ENCODE data around the gene CHRDL2.
"Not testable (repeated sequence)": the region's sequence is repeated elsewhere in the genome, so short reads cannot be mapped to it uniquely, and the experiment has no call there.

The CHRDL2 gene

DNA sequence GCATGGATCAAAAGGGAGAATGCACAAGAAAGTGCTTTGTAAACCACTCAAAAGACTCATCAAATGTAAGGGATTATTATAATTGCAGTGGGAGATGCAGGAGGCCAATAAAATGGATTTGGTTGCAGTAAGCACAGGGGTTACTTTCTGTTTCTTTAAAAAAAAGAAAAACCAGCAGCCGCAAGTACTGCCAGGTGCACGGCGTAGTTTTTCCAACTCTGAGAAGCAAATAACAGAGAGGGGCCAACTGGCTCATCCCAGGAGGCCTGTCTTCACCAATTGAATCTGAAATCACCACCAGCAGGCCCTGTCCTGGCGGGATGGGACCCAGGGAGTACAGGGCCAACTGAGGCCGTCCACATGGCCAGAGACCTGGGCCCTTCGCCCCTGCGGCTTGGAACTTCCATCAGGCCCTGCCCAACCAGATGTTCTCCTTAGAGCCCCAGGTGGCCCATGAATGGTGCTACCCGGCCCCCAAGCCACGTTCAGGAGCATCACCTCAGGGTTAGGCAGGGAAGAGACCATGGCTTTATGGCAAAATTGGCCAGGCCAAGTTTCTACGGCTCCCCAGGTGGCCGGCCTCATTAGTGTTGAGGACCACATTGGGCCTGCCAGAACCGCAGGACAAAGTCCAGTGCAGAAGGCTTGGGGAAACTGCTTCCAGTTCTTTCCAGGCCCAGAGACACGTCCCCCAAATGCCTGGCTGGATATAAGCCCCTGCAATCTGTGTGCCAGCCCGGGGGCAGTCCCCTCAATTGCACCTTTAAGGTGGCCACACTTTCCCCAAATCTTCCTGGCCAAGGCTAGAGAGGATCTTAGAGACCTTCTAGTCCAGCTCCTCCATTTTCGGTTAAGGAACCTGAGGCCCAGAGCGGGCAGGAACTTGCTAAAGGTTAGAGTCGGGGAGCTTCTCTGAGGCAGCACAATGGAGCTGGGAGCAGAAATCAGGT is 61.7 kb downstream of the CHRDL2 start:
- DNase-seq (ENCODE audit: low spot score) = no peak

DNA sequence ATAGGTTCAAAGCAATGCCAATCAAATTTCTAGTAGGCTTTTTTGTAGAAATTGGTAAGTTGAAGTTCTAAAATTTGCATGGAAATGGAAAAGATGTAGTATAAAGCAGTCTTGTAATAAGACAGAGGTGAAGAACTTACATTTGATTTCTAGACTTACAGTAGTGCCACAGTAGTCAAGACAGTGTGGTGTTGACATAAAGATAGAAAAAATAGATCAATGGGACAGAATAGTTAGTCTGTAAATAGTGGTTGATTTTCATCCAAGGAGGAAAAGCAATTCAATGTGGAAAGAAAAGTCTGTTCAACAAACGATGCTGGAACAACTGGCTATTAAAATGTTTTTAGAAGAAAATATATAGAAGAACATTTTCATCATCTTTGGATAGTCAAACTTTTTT is 67.9 kb downstream of the CHRDL2 start:
- no peak for DNase-seq (ENCODE audit: low spot score)

DNA sequence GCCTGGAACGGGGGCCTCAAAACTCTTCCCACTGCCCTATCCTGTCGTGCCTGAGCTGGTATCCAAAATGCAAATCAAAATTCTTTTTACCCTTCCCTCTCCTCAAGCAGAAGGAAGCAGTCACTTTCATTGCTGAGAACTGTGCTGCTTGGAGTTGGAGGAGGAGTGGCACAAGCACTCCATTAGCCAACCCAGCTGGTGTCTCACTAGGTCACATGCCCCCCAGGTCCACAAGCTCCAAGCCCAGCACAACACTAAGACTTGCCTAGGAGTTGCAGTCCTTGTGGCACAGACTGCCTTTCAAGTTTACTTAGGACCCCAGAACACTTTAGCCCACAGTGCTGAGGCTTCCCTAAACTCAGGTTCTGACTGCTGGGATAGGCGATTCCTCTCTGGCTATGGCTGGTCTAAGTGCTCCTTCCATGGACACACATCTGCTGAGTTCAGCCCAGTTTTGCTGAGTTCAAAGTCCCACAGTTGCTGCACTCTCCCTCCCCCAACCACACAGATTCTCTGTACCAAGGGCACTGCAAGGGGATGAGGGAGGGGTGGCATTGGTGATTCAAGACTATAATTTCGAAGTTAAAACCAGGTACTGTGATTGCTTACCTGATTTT is 68.6 kb downstream of the CHRDL2 start:
- no peak for DNase-seq (ENCODE audit: low spot score)

DNA sequence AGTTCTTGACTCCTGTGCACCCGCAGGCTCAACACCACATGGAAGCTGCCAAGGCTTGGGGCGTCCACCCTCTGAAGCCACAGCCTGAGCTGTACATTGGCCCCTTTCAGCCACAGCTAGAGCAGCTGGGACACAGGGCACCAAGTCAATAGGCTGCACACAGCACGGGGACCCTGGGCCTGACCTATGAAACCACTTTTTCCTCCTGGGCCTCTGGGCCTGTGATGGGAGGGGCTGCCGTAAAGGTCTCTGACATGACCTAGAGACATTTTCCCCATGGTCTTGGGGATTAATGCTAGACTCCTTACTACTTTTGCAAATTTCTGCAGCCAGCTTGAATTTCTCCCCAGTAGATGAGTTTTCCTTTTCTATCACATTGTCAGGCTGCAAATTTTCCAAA is 72.1 kb downstream of the CHRDL2 start:
- not testable (repeated sequence) for DNase-seq (ENCODE audit: low spot score)

DNA sequence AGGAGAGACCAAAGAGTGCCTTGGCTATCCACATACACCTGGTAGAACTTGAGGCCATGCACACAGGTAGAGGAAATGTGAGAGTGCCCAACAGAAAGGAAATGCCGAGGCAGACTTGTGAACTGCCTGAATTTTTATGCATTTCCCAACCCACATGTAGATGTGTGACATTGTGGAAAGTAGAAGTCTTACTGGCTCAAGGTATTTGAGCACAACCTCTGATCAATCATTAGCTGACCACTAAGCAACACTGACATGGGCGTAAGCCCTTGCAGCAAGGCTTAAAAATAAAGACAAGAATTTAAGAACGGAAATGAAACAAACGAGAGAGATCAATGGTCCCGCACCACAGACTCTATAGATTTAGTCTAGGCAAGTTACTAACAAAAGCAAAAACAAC is 76.2 kb downstream of the CHRDL2 start:
- no peak for DNase-seq (ENCODE audit: low spot score)

DNA sequence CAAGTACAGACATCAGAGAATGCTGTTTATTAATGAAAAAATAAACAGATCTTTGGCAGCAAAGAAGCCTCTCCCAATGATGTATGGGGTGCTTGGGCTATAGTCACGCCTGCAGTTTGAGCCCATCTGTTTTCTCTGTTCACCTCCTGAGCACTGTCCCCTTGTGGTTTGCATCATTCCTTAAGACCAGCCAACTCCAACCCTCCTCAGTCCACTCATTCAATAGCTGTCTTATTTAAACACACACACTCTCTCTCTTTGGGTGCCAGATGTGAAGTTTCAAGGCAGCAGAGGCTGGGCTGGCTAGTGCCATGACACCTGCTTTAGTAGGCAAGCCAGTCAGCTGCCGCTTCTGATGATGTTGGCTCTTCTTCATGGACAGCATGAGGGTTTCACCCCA is 80.7 kb downstream of the CHRDL2 start:
- DNase-seq (ENCODE audit: low spot score) = no peak

DNA sequence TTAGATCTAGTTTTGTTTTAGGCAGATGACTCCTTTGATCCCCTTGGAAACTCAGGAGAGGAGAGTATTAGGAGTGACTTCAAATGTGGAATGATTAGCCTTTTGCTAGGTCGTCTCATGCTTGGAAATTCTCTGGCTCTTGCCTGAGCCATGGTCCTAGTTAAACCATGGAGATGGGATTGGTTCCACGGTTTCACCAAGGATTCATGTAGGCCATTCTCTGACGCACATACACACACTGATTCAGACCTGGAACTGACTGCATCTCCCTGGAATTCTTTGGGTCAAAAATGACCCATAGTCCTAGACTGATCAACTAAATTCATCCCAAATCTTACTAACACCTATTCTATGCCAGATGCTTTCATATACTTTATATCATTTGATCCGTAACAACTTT is 82.3 kb downstream of the CHRDL2 start:
- no peak for DNase-seq (ENCODE audit: low spot score)

DNA sequence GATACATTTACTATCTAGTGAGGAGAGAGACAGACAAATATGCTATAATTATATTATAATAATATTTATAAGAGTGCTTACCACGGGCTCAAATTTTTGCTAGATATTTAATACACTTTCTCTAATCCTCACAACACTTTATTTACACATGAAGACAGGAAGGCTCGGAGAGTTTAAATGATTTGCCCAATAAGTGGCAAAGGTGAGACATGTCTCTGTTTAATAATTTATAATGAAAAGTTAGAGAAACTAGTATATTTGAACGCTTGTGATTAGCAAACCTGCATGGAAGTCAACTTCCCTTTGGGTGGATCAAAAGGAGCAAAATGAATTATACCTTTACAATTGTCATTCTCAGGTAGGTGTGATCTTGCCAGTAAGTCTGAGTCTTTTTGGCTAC is 83.4 kb downstream of the CHRDL2 start:
- no peak for DNase-seq (ENCODE audit: low spot score)

DNA sequence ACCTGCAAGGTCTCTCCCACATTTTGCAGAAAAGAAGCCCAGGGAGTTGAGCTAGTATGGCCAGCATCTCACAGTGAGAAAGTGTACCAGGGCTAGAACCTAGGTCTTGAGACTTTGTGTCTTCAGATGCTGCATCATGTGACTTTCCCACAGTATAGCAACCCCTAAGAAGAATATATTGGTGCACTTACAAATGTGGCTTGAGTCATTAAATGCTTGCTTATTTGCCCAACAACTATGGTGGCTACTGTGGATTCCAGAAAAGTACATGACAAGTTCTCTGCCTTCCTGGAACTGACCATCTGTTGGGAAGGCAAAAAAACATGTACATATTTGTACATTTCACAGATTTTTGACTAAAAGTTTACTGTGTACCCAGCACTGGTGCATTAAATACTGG is 83.8 kb downstream of the CHRDL2 start:
- no peak for DNase-seq (ENCODE audit: low spot score)

DNA sequence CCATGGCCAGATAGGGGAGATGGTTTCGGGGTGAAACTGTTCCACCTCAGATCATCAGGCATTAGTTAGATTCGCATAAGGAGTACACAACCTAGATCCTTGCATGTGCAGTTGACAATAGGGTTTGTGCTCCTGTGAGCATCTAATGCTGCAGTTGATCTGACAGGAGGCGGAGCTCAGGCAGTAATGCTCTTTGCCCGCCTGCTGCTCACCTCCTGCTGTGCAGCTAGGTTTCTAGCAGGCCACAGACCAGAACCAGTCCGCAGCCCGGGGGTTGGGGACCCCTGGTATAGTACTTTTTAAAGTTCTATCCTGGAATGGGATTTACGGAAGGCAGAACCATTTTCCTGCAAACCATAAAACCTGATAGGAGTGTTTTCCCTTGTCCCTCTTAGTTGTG is 84.3 kb downstream of the CHRDL2 start:
- no peak for DNase-seq (ENCODE audit: low spot score)
